Measurements from ENCODE around the gene ORMDL3.

- TF ChIP-seq POLR2AphosphoS5 (IDR thresholded peaks at IDR 0.05; ENCODE audit: low read depth, low read length) (no peak), CTCF (IDR thresholded peaks at IDR 0.05) (no peak), SIN3A (IDR thresholded peaks at IDR 0.05; ENCODE audit: borderline replicate concordance, insufficient read depth, low read depth, low read length) (no peak)
These were observed 28.2 kb downstream of the ORMDL3 start for GRCh38 chr17:39899215-39899614.
